SJSA1 (cell line): ENCODE results near the gene CST9L. TPM values are rescaled to one million over a fixed set of nuclear protein-coding genes. Genes with fewer than 3 reads are reported as not detected.

Experiments used
- DNase-seq, 2 experiments: peaks; one replicate each; pipeline ENCODE4 v3.0.0-alpha.2; 2015 to 2020; ENCODE audit warnings: low spot score in 2 of 2, low read depth in 1 of 2
- H3K27ac ChIP-seq: fragments of 250-450 bp; sonication (Bioruptor Pico); 2 replicates; pipeline ENCODE4 v1.5.1; 2020; ENCODE audit warnings: mild to moderate bottlenecking, moderate library complexity
- H3K27me3 ChIP-seq: fragments of 250-450 bp; sonication (Bioruptor Pico); replicated peaks from 2 replicates; pipeline ENCODE4 v1.5.1; 2020; ENCODE audit warnings: mild to moderate bottlenecking, moderate library complexity
- H3K36me3 ChIP-seq: fragments of 250-450 bp; sonication (Bioruptor Pico); 2 replicates; pipeline ENCODE4 v1.5.1; 2020; ENCODE audit warnings: mild to moderate bottlenecking
- H3K4me1 ChIP-seq: fragments of 250-450 bp; sonication (Bioruptor Pico); replicated peaks from 2 replicates; pipeline ENCODE4 v1.6.1; 2021; ENCODE audit warnings: mild to moderate bottlenecking
- H3K4me3 ChIP-seq: fragments of 250-450 bp; sonication (Bioruptor Pico); 2 replicates; pipeline ENCODE4 v1.5.1; 2020; ENCODE audit warnings: mild to moderate bottlenecking
- H3K9me3 ChIP-seq: fragments of 250-450 bp; sonication (Bioruptor Pico); replicated peaks from 2 replicates; pipeline ENCODE4 v1.5.1; 2020; ENCODE audit warnings: mild to moderate bottlenecking
- total RNA-seq: library from RNA; depleted of rRNA; stranded (reverse); fragments of >200 nt; shearing (Covaris generic); gene quantifications from 2 replicates; pipeline ENCODE4 v1.2.3, GENCODE V29; 2014

The CST9L gene
- total RNA-seq, 1 experiment from 2014 or later = not detected

- Histone ChIP-seq H3K27ac (no peak overlapping the region), H3K4me1 (0 out of 2 replicates have a peak, but pooled peaks cover 4% of the 10 kb centered on the region), H3K9me3 (no peaks in the 10 kb centered on the region), H3K36me3 (no peaks in the 10 kb centered on the region), H3K27me3 (0 out of 2 replicates have a peak, but pooled peaks cover 2% of the 10 kb centered on the region), H3K4me3 (no peak overlapping the region)
- no peak for DNase-seq
Measured at GRCh38 chr20:23602241-23602640, 34.0 kb upstream of the CST9L start.

- DNase-seq = no peak
- H3K9me3 ChIP-seq = no peaks in the 10 kb centered on the region
- 0 out of 2 replicates have a peak, but pooled peaks cover 4% of the 10 kb centered on the region for H3K4me1 ChIP-seq
- H3K27me3 ChIP-seq = 0 out of 2 replicates have a peak, but pooled peaks cover 2% of the 10 kb centered on the region
- H3K4me3 ChIP-seq = no peak overlapping the region
- no peaks in the 10 kb centered on the region for H3K36me3 ChIP-seq
- no peak overlapping the region for H3K27ac ChIP-seq
Measured at GRCh38 chr20:23601715-23602114, 33.4 kb upstream of the CST9L start.

GRCh38 chr20:23598481-23598880 lies 30.2 kb upstream of the CST9L start:
- H3K27me3 ChIP-seq = 0 out of 2 replicates have a peak, but pooled peaks cover 2% of the 10 kb centered on the region
- no peak for DNase-seq
- H3K4me3 ChIP-seq = no peak overlapping the region
- no peaks in the 10 kb centered on the region for H3K9me3 ChIP-seq
- H3K4me1 ChIP-seq = no peaks in the 10 kb centered on the region
- no peaks in the 10 kb centered on the region for H3K36me3 ChIP-seq
- H3K27ac ChIP-seq = no peak overlapping the region

- H3K9me3 ChIP-seq = no peaks in the 10 kb centered on the region
- H3K27ac ChIP-seq = no peak overlapping the region
- 0 out of 2 replicates have a peak, but pooled peaks cover 2% of the 10 kb centered on the region for H3K27me3 ChIP-seq
- H3K4me1 ChIP-seq = no peaks in the 10 kb centered on the region
- H3K36me3 ChIP-seq = no peaks in the 10 kb centered on the region
- no peak overlapping the region for H3K4me3 ChIP-seq
- DNase-seq = no peak
Measured at GRCh38 chr20:23596579-23597250, 28.4 kb upstream of the CST9L start.

- DNase-seq = no peak
- Histone ChIP-seq H3K4me1 (no peaks in the 10 kb centered on the region), H3K4me3 (no peak overlapping the region), H3K27me3 (0 out of 2 replicates have a peak, but pooled peaks cover 2% of the 10 kb centered on the region), H3K9me3 (no peaks in the 10 kb centered on the region), H3K27ac (no peak overlapping the region), H3K36me3 (no peaks in the 10 kb centered on the region)
Measured at GRCh38 chr20:23595941-23596340, 27.7 kb upstream of the CST9L start.

- no peak for DNase-seq
- no peaks in the 10 kb centered on the region for H3K36me3 ChIP-seq
- no peak overlapping the region for H3K27ac ChIP-seq
- no peak overlapping the region for H3K4me3 ChIP-seq
- no peaks in the 10 kb centered on the region for H3K27me3 ChIP-seq
- no peaks in the 10 kb centered on the region for H3K4me1 ChIP-seq
- no peaks in the 10 kb centered on the region for H3K9me3 ChIP-seq
Measured at GRCh38 chr20:23588434-23589403, 20.4 kb upstream of the CST9L start.

- no peaks in the 10 kb centered on the region for H3K27me3 ChIP-seq
- no peaks in the 10 kb centered on the region for H3K9me3 ChIP-seq
- H3K4me3 ChIP-seq = no peak overlapping the region
- H3K4me1 ChIP-seq = no peaks in the 10 kb centered on the region
- no peak overlapping the region for H3K27ac ChIP-seq
- no peaks in the 10 kb centered on the region for H3K36me3 ChIP-seq
- no peak for DNase-seq
Measured at GRCh38 chr20:23587631-23588030, 19.3 kb upstream of the CST9L start.

- no peak for DNase-seq
- Histone ChIP-seq H3K27me3 (no peaks in the 10 kb centered on the region), H3K9me3 (no peaks in the 10 kb centered on the region), H3K4me3 (no peak overlapping the region), H3K36me3 (no peaks in the 10 kb centered on the region), H3K4me1 (no peaks in the 10 kb centered on the region), H3K27ac (no peak overlapping the region)
Measured at GRCh38 chr20:23586735-23587525, 18.6 kb upstream of the CST9L start.

GRCh38 chr20:23585808-23586734 lies 17.8 kb upstream of the CST9L start:
- Histone ChIP-seq H3K36me3 (no peaks in the 10 kb centered on the region), H3K9me3 (no peaks in the 10 kb centered on the region), H3K4me3 (no peak overlapping the region), H3K4me1 (no peaks in the 10 kb centered on the region), H3K27ac (no peak overlapping the region), H3K27me3 (no peaks in the 10 kb centered on the region)
- DNase-seq = no peak

GRCh38 chr20:23585449-23585807 lies 17.1 kb upstream of the CST9L start:
- Histone ChIP-seq H3K36me3 (no peaks in the 10 kb centered on the region), H3K9me3 (no peaks in the 10 kb centered on the region), H3K27ac (no peak overlapping the region), H3K27me3 (no peaks in the 10 kb centered on the region), H3K4me3 (no peak overlapping the region), H3K4me1 (no peaks in the 10 kb centered on the region)
- DNase-seq = no peak

- no peaks in the 10 kb centered on the region for H3K4me1 ChIP-seq
- no peak overlapping the region for H3K27ac ChIP-seq
- no peaks in the 10 kb centered on the region for H3K27me3 ChIP-seq
- no peak for DNase-seq
- H3K9me3 ChIP-seq = no peaks in the 10 kb centered on the region
- H3K36me3 ChIP-seq = no peaks in the 10 kb centered on the region
- H3K4me3 ChIP-seq = no peak overlapping the region
Measured at GRCh38 chr20:23584434-23585199, 16.3 kb upstream of the CST9L start.

GRCh38 chr20:23583526-23583925 lies 15.2 kb upstream of the CST9L start:
- Histone ChIP-seq H3K27me3 (no peaks in the 10 kb centered on the region), H3K4me1 (no peaks in the 10 kb centered on the region), H3K36me3 (no peaks in the 10 kb centered on the region), H3K27ac (no peak overlapping the region), H3K9me3 (no peaks in the 10 kb centered on the region), H3K4me3 (no peak overlapping the region)
- no peak for DNase-seq
